A549 (cell line): ENCODE data around the gene PPFIA4.

Experiments used
- CHD4 ChIP-seq: fragments of 200-600 bp; sonication (generic); IDR thresholded peaks from 2 replicates; pipeline ENCODE4 v1.6.1; 2016; ENCODE audit warnings: antibody characterized with exemption, mild to moderate bottlenecking, borderline replicate concordance
- CTCF ChIP-seq: fragments of >200 bp; sonication (Bioruptor Twin); formaldehyde crosslinking; IDR thresholded peaks from 3 replicates; pipeline ENCODE4 v1.5.1; 2016
- EP300 ChIP-seq, 2 experiments: fragments of >200 bp; sonication (Bioruptor Twin); formaldehyde crosslinking; IDR thresholded peaks; 2 replicates in 1 of 2; 3 replicates in 1 of 2; pipeline ENCODE4 v1.6.1; 2016 to 2017
- KDM1A ChIP-seq: fragments of 200-600 bp; sonication (generic); IDR thresholded peaks from 2 replicates; pipeline ENCODE4 v1.6.1; 2016; ENCODE audit warnings: low read depth, mild to moderate bottlenecking
- REST ChIP-seq: fragments of 200-600 bp; sonication (generic); IDR thresholded peaks from 2 replicates; pipeline ENCODE4 v1.6.1; 2016; ENCODE audit warnings: antibody characterized with exemption, mild to moderate bottlenecking, moderate library complexity
- ZNF302 ChIP-seq: fragments of 250-450 bp; sonication (Bioruptor Pico); IDR thresholded peaks from 2 replicates; pipeline ENCODE4 v1.9.0; 2021; ENCODE audit warnings: inconsistent platforms, mild to moderate bottlenecking, moderate library complexity

DNA sequence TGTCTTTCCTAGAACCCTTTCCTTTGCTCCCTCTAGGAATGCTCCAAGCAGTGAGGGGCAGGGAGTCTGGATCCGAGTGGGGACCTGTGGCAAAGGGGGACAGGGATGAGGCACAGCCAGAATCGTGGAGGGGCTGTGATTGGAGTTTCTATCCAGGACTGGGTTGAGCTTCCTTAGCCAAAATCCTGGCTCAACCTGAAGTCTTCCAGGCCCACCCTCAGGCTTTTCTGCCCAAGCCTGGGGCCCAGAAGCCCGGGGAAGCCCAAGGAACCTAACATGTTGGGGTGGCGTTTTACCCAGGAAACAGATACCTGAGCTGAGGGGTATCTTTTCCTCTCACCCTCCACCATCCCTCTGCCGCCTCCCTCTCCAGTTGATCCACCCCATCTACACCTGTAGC lies 54.2 kb downstream of the PPFIA4 start:
- TF ChIP-seq REST (no peak), CTCF (no peak), EP300 (IDR thresholded peaks at IDR 0.05) (no peak), CHD4 (no peak), ZNF302 (no peak), KDM1A (no peak)
